T1000 (cell line): ENCODE results near the gene MRPL42.
"Not testable (repeated sequence)": the region's sequence is repeated elsewhere in the genome, so short reads cannot be mapped to it uniquely, and the experiment has no call there.

Source experiments
- DNase-seq: peaks from one replicate; lab custom pipeline; 2025; ENCODE audit warnings: mixed read lengths; lab: John Stamatoyannopoulos, UW

The MRPL42 gene

GRCh38 chr12:93547778-93548177 is 80.5 kb downstream of the MRPL42 start:
- no peak for DNase-seq

- no peak for DNase-seq
These were observed 81.9 kb downstream of the MRPL42 start for GRCh38 chr12:93549174-93549573.

GRCh38 chr12:93550748-93551611 is 83.7 kb downstream of the MRPL42 start:
- no peak for DNase-seq

GRCh38 chr12:93552427-93552826 is 85.1 kb downstream of the MRPL42 start:
- no peak for DNase-seq

GRCh38 chr12:93557879-93558278 is 90.6 kb downstream of the MRPL42 start:
- DNase-seq: not testable (repeated sequence)

GRCh38 chr12:93558685-93559084 is 91.4 kb downstream of the MRPL42 start:
- DNase-seq: not testable (repeated sequence)

- no peak for DNase-seq
These were observed 96.7 kb downstream of the MRPL42 start for GRCh38 chr12:93563807-93564538.

- DNase-seq: no peak
These were observed 98.4 kb downstream of the MRPL42 start for GRCh38 chr12:93565760-93566159.
